Midbrain (tissue), 1 donor: Measurements from ENCODE around the gene ZBTB22.
"Not testable (repeated sequence)": the region's sequence is repeated elsewhere in the genome, so short reads cannot be mapped to it uniquely, and the experiment has no call there.

Experiments used
- DNase-seq: peaks from one replicate; lab custom pipeline; 2025; lab: John Stamatoyannopoulos, UW

Gene ZBTB22

DNA sequence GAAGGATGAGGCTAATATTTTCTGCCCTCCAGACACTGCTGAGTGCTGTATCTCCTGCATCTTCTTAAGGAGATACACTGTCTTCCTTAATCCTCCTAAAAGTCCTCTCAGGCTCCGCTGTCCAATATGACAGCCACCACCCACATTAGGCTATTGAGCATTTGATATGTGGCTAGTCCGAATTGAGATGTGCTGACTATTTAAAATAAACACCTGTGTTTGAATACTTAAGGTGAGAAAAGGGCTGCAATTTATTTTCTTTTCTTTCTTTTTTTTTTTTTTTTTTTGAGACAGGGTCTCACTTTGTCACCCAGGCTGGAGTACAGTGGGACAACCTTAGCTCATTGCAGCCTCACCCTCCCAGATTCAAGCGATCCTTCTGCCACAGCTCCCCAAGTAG lies 15.7 kb downstream of the ZBTB22 start:
- no peak for DNase-seq

GRCh38 chr6:33299237-33299944 lies 18.2 kb downstream of the ZBTB22 start:
- DNase-seq = peak; percentile 89

DNA sequence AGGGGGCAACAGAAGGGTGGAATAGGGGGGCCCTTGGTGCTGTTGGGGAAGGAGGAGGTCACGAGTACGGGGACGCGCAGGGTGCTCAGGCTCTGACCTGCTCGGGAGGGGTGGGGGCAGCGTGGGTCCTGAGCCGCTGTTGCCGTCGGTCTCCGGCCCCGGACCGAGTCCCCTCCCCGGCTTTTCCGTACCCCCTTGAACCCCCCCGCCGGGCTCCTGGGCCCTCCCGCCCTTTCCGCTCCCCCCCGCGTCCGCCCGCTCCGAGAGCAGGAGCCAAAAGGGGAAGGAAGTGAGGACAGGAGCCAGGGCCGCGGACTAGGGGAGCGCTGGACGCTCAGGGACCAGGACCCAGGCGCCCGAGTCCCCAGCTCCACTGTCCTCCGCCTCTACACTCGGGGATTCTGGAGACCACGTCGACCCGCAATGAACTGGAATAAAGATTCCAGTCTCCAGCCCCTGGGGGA lies 18.7 kb downstream of the ZBTB22 start, which contains the start of gene RGL2:
Gene RGL2, minus strand, starts transcription at position 170 of the 464 bp plus-strand sequence. CDS start 332 bp downstream, outside the sequence.
- peak; percentile 83 for DNase-seq

GRCh38 chr6:33297956-33298772 lies 19.4 kb downstream of the ZBTB22 start:
- DNase-seq = no peak

- no peak for DNase-seq
Observed at GRCh38 chr6:33297406-33297955, 20.1 kb downstream of the ZBTB22 start.

DNA sequence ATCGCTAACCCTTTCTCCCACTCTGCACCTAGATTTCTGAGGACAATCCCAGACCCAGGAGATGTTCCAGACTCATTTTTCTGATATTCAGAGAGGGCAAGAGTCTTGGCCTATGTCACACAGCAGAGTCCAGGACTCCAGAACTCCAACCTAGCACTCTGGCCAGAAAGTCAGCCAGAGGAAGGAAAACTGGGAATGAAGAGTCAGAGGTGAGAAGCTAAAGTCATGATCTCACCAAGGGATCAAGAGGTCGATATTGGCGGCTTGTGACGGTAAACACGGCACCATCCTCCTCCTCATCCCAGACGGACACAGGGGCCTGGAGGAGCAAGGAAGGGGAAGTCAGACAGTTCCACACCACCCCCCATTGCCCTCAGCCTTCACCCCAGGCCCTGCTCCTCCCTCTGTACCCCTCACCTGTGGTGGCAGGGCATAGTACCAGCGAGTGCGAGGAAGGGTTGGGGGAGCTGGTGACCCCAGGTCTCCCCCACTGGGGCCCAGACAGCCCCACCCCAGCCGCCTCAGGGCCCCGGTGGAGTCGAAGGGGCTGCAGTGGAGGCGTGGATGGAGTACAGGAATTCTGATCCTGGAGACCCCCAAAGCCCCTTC lies 20.6 kb downstream of the ZBTB22 start:
- no peak for DNase-seq

DNA sequence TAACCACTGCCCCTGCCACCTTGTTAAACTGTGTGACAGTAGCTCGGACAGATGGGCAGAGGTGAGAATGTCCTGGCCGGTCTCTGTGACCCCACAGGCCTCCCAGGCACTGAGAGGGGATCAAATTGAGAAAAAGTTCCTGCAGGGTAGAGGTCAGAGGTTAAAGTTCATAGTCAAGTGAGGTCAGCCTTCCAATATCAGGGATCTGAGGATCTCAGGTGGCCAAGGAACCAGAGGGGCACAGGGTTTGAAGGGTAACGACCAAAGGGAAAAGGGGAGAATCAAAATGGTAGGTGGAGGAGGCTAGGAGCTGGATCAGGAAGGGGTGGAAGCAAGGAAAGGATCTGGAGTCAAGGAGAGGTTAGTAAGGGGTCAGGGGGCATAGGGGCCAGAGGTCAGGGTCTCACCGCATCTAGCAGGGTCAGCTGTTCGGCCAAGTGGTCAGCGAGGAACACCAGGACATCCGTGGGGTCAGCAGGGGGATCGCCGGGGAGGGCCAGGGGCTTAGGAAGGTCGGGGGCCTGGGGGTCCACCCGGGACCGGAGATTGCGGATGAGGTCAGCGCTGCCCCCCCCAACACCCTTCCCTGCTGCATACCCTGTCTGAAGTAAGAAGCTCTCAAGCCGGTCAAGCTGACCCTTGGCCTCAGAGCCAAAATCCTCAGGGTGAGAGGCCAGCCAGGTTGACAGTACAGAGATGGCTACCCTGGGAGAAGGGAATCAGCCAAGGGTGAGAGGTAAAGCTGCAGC lies 21.7 kb downstream of the ZBTB22 start:
- no peak for DNase-seq

DNA sequence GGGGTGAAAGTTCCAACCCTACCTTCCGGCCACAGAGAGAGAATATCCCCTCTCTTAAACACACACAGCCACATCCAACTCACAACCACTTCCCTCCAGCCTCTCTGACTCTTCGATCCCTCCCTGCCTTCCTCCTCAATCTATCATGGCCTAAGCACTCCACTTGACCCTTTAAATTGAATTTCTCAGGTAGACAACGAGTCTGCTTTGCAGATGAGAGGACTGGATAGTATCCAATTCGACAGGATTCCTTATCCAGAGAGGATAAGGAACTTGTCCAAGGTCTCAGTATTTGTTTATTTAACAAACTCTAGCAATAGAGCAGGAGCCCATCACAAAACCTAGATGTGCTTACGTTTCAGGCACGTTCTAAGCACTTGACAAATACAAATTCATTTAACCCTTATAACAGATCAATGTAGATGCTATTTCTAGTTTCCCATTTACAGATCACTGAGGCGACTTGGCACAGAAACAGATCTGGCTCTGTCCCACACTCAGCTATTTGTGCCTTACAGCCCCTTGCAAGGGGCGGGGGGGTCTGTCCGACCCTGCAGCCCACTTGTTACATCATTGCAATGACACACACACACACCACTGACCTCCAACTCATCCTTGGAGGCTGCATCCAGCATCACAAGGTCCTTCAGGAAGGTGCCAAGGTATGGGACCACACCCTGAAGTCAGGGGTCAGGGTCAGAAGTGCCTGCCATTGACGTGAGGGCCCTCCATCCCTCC lies 23.3 kb downstream of the ZBTB22 start:
- DNase-seq = no peak

DNA sequence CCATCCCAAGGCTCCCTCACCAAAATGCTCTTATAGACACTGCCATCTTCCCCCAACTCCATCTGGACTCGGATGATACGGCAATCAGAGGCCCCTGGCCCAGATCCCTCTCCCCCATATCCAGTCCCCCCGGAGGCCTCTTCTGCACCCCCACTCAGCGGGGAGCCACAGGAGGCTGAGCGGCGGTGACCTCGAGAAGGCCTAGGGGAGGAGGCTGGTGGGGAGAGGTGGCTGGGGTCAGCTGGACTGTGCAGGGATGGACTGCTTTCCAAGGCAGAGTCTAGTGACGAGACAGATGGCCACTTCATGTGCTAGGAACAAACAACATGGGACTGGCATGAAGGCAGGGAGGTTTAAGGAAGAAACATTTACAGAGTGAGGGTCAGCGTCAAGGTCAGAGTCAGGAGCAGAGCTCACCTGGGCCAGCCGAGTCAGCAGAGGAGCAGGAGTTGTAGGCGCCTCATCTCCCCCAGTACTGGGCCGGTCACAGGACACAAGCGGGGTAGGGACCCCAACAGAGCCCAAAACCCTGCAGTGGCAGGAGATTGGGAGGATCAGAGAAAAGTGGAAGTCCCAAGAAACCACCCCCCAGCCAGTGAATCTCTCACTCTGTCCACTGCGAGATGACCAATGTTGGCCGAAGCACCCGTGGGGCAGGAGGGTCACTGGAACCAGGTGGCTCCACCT lies 24.4 kb downstream of the ZBTB22 start:
- no peak for DNase-seq

DNA sequence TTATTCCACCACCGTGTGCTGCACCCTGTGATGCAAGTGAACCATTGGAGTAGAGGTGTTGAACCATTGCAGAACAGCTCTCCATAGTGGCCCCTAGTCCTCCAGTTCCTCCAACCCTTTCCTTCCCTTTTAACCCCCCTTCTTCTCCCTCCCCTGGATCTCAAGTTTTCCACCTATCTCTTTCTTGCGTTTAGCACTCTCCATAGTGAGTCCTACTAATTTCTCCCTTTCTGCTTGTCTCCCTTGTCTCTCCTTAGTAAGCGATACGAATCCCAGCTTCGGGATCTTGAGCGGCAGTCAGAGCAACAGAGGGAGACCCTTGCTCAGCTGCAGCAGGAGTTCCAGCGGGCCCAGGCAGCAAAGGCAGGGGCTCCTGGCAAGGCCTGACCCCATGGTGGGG lies 27.1 kb downstream of the ZBTB22 start:
- DNase-seq = no peak

DNA sequence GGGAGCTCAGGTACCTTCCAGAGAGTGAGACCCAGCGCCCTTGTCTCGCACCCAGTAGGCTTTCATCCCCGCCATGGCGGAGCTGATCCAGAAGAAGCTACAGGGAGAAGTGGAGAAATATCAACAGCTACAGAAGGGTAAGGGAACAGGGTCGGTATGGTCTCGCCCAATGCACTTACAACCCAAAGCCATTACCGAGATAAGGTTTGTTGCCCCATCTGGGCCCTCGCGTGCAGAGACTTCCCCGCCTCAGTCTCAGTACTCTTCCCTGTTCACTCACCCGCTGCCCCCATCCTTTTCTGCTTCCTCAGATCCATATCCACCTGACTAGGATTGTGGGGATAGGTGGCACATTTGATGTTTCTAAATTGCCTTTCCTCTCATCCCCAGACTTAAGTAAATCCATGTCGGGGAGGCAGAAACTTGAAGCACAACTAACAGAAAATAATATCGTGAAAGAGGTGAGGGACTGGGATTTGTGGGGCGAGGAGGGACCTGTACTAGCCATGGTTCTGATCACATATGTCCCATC lies 27.7 kb downstream of the ZBTB22 start:
- no peak for DNase-seq

DNA sequence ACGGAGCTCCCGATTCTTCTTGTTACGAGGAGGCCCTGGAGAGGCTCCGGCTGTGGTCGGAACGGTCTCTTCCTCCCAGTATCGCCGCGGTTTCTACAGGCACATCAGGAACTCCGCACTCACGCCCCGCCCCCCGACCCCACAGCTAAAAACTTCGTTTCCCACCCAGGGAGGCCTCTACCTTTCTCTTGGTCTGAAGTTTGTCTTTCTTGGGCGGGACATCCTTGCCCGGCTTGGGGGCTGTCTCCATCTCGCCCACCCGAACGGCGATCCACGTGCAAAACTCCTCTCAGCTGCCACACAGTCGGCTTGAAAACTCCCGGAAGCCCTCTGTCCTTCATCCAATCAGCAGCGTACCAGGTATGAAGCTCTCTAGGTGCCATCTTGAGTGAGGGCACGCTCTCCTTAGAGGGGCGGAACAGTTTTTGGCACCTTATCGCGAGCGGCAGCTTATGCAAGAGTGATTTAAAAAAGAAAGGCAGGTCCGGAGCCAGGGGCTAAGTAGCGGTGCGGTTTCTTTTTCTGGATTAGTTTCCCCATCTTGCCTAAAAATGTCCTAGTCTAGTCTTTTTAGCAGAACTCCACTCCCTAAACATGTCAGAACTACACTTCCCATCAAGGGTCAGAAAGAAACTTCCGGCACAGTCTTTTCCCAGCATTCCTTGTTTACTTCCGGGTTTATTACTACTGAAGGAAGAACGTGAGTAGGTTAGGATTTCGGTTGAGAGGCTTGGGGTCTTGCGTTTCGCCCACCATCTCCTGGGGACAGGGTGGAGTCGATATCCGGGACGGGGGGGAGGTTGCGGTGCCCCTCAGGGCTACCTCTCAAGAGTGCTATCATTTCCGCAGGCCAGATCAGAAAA lies 28.4 kb downstream of the ZBTB22 start, which contains the start of the genes PFDN6 and WDR46:
Gene PFDN6, plus strand, starts transcription at position 681 of the 863 bp plus-strand sequence. CDS start 256 bp downstream, outside the sequence.
Gene WDR46, minus strand, starts transcription at position 319 of the 863 bp plus-strand sequence. Its CDS starts 69 bp downstream, at position 250.
- peak; percentile 97 for DNase-seq

DNA sequence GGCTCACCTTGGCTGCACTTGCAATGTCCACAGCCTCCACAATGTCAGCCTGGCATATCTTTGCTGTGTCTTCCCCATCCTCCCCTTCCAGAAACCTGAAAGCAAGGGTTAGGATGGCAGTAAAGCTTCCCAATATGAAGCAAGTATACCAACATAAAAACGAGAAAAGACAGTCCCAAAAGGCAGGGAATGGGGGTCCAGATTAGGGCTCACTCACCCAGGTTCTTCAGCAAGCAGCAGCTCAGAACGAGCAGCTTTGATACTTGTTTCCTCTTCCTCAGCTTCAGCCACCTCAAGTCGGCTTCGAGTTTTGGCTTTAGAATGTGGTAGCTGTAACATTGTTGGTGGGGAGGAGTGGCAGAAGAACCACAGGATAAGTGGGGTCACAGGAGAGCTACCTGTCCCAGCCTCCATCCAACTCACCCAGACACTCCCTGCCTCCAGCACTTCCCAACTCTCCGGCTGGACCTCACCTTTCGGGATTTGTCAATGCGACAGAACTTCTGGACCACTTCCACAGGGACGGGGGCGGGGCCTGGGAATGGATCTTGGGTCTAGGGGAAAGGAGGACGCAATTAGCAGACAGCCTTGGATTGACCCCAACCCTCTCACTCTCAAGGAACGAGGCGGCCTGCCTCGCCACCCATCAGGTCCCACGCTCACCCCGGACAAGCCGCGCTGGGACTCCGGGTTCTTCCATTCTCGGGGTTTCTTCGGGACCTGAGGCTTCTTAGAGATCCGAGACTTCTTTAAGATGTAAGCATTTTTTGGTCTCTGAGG lies 29.2 kb downstream of the ZBTB22 start:
- DNase-seq = no peak

DNA sequence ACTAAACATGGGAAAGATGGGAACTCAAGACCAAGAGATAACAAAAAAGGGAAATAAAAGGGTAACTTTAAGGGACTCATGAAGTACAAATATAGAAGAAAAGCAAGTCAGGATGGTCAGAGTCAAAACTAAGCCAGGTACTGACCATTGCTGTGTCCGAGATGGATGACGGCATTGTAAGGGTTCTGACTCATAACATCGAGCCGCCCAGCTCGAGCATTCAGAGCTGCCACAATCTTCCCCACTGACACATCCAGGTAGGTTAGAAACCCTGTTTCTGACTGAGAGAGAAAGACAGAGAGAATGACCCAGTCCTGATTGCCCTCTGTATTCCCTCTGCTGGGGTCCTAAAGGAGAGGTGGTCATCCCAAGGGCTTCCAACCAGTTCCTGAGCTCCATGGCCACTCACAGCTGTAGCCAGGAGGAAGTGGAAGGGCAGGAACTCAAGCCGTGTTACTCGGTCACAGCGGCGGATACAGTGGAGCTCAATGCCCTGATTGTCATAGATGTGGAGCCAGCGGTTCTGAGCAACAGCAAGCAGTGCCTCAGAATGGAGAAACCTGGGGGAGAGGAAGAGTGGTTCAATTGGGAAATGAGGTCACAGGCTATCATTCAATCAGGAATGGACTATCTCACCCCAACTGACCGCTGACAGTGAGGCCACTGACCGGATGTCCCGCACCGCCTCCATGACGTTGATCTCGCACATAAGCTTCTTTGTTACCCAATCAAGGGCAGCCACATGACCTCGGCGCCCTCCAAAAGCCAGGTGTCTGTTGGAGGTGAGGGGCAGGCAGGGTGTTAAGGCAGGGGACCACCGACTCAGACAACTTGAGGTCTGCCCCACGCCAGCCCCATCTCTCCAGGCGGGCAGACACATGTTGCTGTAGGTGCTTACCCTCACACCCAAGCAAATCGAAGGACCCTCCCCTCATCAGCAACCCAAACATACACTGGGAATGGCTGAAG lies 30.3 kb downstream of the ZBTB22 start:
- no peak for DNase-seq

GRCh38 chr6:33285214-33285613 lies 32.3 kb downstream of the ZBTB22 start:
- DNase-seq = not testable (repeated sequence)

DNA sequence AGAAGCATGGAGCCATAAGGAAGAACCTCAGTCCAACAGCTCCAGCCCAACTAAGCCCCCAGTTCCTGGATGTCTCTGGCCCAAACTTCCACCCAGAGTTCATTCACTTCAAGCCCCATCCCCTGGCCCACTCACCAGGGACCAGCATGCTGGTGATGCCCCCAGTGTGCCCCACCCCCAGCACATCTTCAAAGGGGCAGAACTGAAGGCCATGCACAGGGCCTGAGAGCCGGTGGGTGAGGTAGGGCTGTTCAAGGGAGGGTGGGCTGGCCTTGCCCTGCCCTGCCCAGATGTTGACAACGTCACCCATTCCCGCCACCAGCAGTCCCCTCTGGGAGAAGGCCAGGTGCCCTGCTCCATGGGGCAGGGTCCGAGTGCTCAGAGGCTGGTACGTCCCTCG lies 37.0 kb downstream of the ZBTB22 start:
- no peak for DNase-seq
